ENCODE data around the gene CLPSL2.
"Not testable (repeated sequence)": the region's sequence is repeated elsewhere in the genome, so short reads cannot be mapped to it uniquely, and the experiment has no call there.

CLPSL2 gene

DNA sequence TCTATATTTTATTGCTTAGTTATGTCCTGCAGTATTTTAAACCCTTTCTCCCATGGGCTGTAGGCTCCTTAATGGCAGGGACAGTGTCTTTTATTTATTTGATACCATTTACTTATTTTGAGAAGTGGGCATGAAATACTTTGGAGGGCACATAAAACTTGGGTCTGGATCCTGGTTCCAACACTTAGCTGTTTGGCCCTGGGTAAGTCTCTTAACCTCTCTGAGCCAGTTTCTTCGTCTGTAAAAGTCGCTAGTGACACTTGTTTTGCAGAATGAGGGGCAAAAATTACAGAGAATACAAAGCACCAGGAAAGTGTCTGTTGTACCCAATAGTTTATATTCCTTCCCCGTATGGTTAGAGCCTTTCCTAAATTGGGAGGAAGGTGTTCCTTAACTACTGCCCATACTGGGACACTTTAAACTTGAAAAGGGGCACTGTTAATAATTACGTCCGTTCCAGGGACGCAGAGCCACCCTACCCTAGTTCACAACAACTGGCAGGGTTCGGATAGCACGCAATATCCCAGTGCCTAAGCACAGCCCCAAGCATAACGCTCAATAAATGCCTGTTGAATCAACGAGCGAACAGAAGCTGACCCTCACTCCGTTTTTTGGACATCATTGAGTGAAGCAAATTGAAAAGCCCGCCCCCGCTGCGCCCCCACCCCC lies 45.5 kb upstream of the CLPSL2 start:
- peak overlapping the region; percentile 25 for H3K4me3 ChIP-seq (ENCODE audit: low read depth, low read length)
- TF ChIP-seq CTCF (IDR thresholded peaks at IDR 0.05; ENCODE audit: low read depth, low read length, missing control alignments) = no peak
- DNase-seq (ENCODE audit: low read depth) = no peak

- DNase-seq (ENCODE audit: low read depth) = peak; percentile 45
- H3K4me3 ChIP-seq (ENCODE audit: low read depth, low read length) = peak overlapping the region; percentile 71
Observed at GRCh38 chr6:35731414-35731735, 45.0 kb upstream of the CLPSL2 start.

DNA sequence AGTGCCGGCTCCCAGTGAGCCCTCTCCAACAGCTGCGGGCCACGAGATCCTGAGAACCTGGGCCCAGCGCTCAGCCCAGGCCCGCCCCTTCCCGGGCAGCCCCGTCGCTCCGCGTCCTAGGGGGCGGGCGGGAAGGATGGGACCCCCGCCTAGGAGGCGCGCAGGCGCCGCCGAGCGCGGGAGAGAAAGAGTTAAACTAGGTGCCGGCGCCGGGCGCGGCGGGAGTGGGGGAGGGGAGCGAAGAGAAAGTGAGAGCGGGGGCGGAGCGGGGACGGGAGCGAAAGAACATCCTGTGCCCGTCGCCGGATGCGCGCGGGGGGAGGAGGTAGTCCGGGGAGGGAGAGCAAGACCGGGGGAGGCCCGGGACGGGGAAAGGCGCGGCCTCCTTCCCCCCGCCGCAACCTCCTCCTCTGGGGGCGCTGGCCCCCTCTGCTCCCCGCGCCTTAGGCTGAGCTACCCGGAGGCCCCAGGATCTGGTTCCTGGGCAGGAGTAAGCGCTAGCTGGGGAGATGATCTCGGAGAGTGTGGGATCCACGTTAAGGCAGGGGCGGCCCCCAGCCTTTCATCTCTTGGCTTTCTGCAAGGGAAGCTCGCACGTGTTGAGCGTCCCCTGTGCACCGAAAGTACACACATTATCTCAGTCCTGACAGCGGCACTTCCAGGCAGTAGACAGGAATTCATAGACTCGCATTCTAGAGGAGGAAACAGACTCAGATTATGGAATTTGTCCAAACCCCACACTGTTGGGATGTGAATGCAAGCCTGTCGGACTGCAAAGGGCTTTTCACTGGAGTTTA lies 44.5 kb upstream of the CLPSL2 start:
- H3K4me3 ChIP-seq (ENCODE audit: low read depth, low read length) = peak overlapping the region; percentile 71
- no peak for TF ChIP-seq CTCF (IDR thresholded peaks at IDR 0.05; ENCODE audit: low read depth, low read length, missing control alignments)
- peak; percentile 59 for DNase-seq (ENCODE audit: low read depth)

More at GRCh38 chr6:35731414-35731735, 45.0 kb upstream of the CLPSL2 start:
- TF ChIP-seq CTCF (IDR thresholded peaks at IDR 0.05; ENCODE audit: low read depth, low read length, missing control alignments) = no peak

DNA sequence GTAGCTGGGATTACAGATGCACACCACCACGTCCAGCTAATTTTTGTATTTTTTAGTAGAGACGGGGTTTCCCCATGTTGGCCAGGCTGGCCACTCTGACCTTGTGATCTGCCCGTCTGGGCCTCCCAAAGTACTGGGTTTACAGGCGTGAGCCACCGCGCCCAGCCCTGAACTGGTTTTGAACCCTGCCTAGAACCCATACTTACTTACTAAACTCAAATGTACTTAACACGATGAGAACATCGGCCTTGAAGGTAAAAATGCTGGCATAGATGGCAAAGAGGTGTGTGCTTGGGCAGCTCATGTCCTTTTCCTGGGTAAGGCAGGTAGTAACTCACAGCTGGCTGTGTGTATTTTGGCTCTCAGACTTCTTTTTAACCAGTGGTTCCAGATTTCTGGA lies 42.8 kb upstream of the CLPSL2 start:
- DNase-seq (ENCODE audit: low read depth) = no peak
- TF ChIP-seq CTCF (IDR thresholded peaks at IDR 0.05; ENCODE audit: low read depth, low read length, missing control alignments) = no peak

GRCh38 chr6:35734319-35734718 lies 42.1 kb upstream of the CLPSL2 start:
- not testable (repeated sequence) for H3K4me3 ChIP-seq (ENCODE audit: low read depth, low read length); DNase-seq (ENCODE audit: low read depth)

More for the DNA sequence above, 42.8 kb upstream of the CLPSL2 start:
- no peak overlapping the region for H3K4me3 ChIP-seq (ENCODE audit: low read depth, low read length)

- H3K4me3 ChIP-seq (ENCODE audit: low read depth, low read length) = no peak overlapping the region
- no peak for TF ChIP-seq CTCF (IDR thresholded peaks at IDR 0.05; ENCODE audit: low read depth, low read length, missing control alignments)
- no peak for DNase-seq (ENCODE audit: low read depth)
Observed at GRCh38 chr6:35735452-35735851, 40.9 kb upstream of the CLPSL2 start.

DNA sequence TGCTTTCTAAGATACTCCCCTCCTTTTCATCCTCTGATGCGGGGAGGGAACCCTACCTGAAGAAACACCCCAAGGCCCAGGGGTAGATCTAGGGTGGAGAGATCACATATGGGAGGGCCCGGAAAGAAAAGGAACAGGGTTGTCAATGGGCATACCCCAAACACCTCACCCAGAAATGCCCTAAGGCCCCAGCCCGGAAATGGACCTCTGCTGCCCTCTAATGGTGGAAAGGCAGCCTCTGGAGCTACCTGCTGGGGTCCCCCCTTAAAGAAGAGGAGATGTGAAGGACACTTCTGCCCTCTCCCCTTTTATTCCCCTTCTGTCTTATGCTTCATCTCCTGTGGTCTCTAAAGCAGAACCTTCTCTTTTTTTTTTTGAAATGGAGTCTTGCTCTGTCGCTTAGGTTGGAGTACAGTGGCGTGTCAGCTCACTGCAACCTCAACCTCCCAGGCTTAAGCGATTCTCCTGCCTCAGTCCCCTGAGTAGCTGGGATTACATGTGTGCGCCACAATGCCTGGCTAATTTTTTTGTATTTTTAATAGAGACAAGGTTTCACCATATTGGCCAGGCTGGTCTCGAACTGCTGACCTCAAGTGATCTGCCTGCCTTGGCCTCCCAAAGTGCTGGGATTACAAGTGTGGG lies 40.0 kb upstream of the CLPSL2 start:
- DNase-seq (ENCODE audit: low read depth) = no peak
- H3K4me3 ChIP-seq (ENCODE audit: low read depth, low read length) = no peak overlapping the region
- TF ChIP-seq CTCF (IDR thresholded peaks at IDR 0.05; ENCODE audit: low read depth, low read length, missing control alignments) = peak; percentile 93
